Measurements from ENCODE around the gene SLC2A13.

DNA sequence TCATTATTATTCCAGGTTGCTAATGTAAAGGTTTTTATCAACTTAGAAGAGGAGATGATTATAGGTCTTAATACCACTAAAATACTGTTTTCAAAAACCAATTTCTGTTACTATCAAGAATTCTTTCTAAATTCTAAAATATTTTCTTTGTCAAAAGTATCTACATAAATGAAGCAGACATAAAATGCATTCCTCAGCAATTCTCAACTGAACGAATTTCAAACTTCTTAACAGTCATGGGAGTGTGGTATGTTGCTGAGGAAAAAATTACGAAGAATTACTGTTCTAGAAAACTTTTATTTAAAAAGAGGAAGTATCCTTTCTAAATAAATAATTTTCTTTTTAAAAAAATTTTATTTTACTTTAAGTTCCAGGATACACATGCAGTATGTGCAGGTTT, 146.4 kb downstream of the SLC2A13 start:
- TF ChIP-seq CTCF (IDR thresholded peaks at IDR 0.05; ENCODE audit: low read depth, low read length) = no peak
- TF ChIP-seq POLR2A (IDR thresholded peaks at IDR 0.05; ENCODE audit: extremely low read depth, insufficient read length) = no peak
- TF ChIP-seq, protein P1, sequence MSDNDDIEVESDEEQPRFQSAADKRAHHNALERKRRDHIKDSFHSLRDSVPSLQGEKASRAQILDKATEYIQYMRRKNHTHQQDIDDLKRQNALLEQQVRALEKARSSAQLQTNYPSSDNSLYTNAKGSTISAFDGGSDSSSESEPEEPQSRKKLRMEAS (IDR thresholded peaks at IDR 0.05; ENCODE audit: low read depth, low read length) = no peak
- TF ChIP-seq MYC (IDR thresholded peaks at IDR 0.05; ENCODE audit: low read depth, low read length) = no peak

Data from NB4 (cell line).